H9 (cell line): Measurements from ENCODE around the gene NEB. TPM values are rescaled to one million over a fixed set of nuclear protein-coding genes. Genes with fewer than 3 reads are reported as not detected.

ENCODE experiments used
- DNase-seq: peaks from one replicate; pipeline ENCODE4 v3.0.0-alpha.2; 2017
- H2AFZ ChIP-seq: one replicate; pipeline ENCODE4 v1.6.1; 2013; ENCODE audit warnings: mild to moderate bottlenecking, low read length, control low read depth, moderate library complexity
- H2AK5ac ChIP-seq: 2 replicates; pipeline ENCODE4 v1.6.1; 2013; ENCODE audit warnings: low read length, control low read depth, mixed read lengths; ENCODE audit not compliant: insufficient read length
- H2BK120ac ChIP-seq: one replicate; pipeline ENCODE4 v1.6.1; 2013; ENCODE audit warnings: low read depth, mild to moderate bottlenecking, low read length, control low read depth, inconsistent platforms; ENCODE audit not compliant: poor library complexity, severe bottlenecking
- H2BK12ac ChIP-seq: 2 replicates; pipeline ENCODE4 v1.6.1; 2013; ENCODE audit warnings: low read length, control low read depth, mixed read lengths, low read depth; ENCODE audit not compliant: insufficient read length
- H2BK15ac ChIP-seq: 2 replicates; pipeline ENCODE4 v1.6.1; 2013; ENCODE audit warnings: low read depth, low read length, control low read depth
- H2BK20ac ChIP-seq: one replicate; pipeline ENCODE4 v1.6.1; 2013; ENCODE audit warnings: low read depth, mild to moderate bottlenecking, low read length, control low read depth, inconsistent platforms; ENCODE audit not compliant: poor library complexity, severe bottlenecking
- H2BK5ac ChIP-seq: 2 replicates; pipeline ENCODE4 v1.6.1; 2013; ENCODE audit warnings: low read length, control low read depth, mixed read lengths; ENCODE audit not compliant: insufficient read length
- H3K14ac ChIP-seq: 2 replicates; pipeline ENCODE4 v1.6.1; 2013; ENCODE audit warnings: low read length, control low read depth; ENCODE audit not compliant: insufficient read depth
- H3K18ac ChIP-seq: 2 replicates; pipeline ENCODE4 v1.6.1; 2013; ENCODE audit warnings: low read depth, mild to moderate bottlenecking, mixed read lengths, low read length, control low read depth; ENCODE audit not compliant: insufficient read length
- H3K23ac ChIP-seq: 2 replicates; pipeline ENCODE4 v1.6.1; 2013; ENCODE audit warnings: low read length, control low read depth, mixed read lengths, low read depth; ENCODE audit not compliant: insufficient read length
- H3K23me2 ChIP-seq: 2 replicates; pipeline ENCODE4 v1.6.1; 2013; ENCODE audit warnings: low read depth, mild to moderate bottlenecking, mixed read lengths, low read length, control low read depth; ENCODE audit not compliant: insufficient read length, poor library complexity, severe bottlenecking
- H3K27ac ChIP-seq: 2 replicates; pipeline ENCODE4 v1.5.1; 2013; ENCODE audit warnings: low read length, control low read depth, mixed read lengths, low read depth; ENCODE audit not compliant: insufficient read length
- H3K27me3 ChIP-seq: 2 replicates; pipeline ENCODE4 v1.6.1; 2013; ENCODE audit warnings: low read length, control low read depth, inconsistent platforms; ENCODE audit not compliant: insufficient read depth
- H3K4ac ChIP-seq: 2 replicates; pipeline ENCODE4 v1.6.1; 2013; ENCODE audit warnings: low read depth, mild to moderate bottlenecking, control low read depth, inconsistent platforms, low read length, moderate library complexity
- H3K4me1 ChIP-seq: 2 replicates; pipeline ENCODE4 v1.6.1; 2013; ENCODE audit warnings: low read length, control low read depth, inconsistent platforms; ENCODE audit not compliant: insufficient read depth
- H3K4me2 ChIP-seq: 2 replicates; pipeline ENCODE4 v1.6.1; 2013; ENCODE audit warnings: low read length, control low read depth, mixed read lengths; ENCODE audit not compliant: insufficient read length, insufficient read depth
- H3K56ac ChIP-seq: 2 replicates; pipeline ENCODE4 v1.6.1; 2013; ENCODE audit warnings: low read depth, mild to moderate bottlenecking, mixed read lengths, low read length, control low read depth; ENCODE audit not compliant: insufficient read length
- H3K79me1 ChIP-seq: 2 replicates; pipeline ENCODE4 v1.6.1; 2013; ENCODE audit warnings: low read depth, mild to moderate bottlenecking, moderate library complexity, low read length, control low read depth, inconsistent platforms; ENCODE audit not compliant: insufficient read depth, poor library complexity, severe bottlenecking
- H3K79me2 ChIP-seq: 2 replicates; pipeline ENCODE4 v1.6.1; 2013; ENCODE audit warnings: low read length, control low read depth, inconsistent platforms; ENCODE audit not compliant: insufficient read depth
- H3K9ac ChIP-seq: 2 replicates; pipeline ENCODE4 v1.6.1; 2013; ENCODE audit warnings: low read length, control low read depth, mixed read lengths; ENCODE audit not compliant: insufficient read length; ENCODE audit errors: extremely low read depth
- H3K9me3 ChIP-seq: one replicate; pipeline ENCODE4 v1.6.1; 2013; ENCODE audit warnings: low read depth, low read length, inconsistent platforms; ENCODE audit not compliant: control insufficient read depth
- H3T11ph ChIP-seq: one replicate; pipeline ENCODE4 v1.6.1; 2013; ENCODE audit warnings: mild to moderate bottlenecking, low read length, control low read depth, inconsistent platforms
- H4K20me1 ChIP-seq: one replicate; pipeline ENCODE4 v1.6.1; 2013; ENCODE audit not compliant: control insufficient read depth, insufficient read length, insufficient read depth
- H4K5ac ChIP-seq: 2 replicates; pipeline ENCODE4 v1.6.1; 2013; ENCODE audit warnings: low read depth, mild to moderate bottlenecking, mixed read lengths, low read length, control low read depth; ENCODE audit not compliant: insufficient read length
- H4K8ac ChIP-seq: replicated peaks from 2 replicates; pipeline ENCODE4 v1.6.1; 2013; ENCODE audit warnings: low read length, control low read depth, mixed read lengths, low read depth; ENCODE audit not compliant: insufficient read length
- H4K91ac ChIP-seq: 2 replicates; pipeline ENCODE4 v1.6.1; 2013; ENCODE audit warnings: low read depth, mild to moderate bottlenecking, moderate library complexity, mixed read lengths, low read length, control low read depth; ENCODE audit not compliant: insufficient read length
- H3K27ac Mint-ChIP-seq, 3 experiments: 2 replicates in 2 of 3; 3 replicates in 1 of 3; pipeline ENCODE4 v1.8.0; 2020 to 2021; ENCODE audit warnings: mixed read lengths in 3 of 3, mild to moderate bottlenecking in 1 of 3, moderate library complexity in 1 of 3
- H3K27me3 Mint-ChIP-seq: 2 replicates; pipeline ENCODE4 v1.8.0; 2021; ENCODE audit warnings: low read depth, mild to moderate bottlenecking, moderate library complexity, mixed read lengths
- H3K36me3 Mint-ChIP-seq, 3 experiments: 2 replicates in 2 of 3; 3 replicates in 1 of 3; pipeline ENCODE4 v1.8.0; 2020 to 2021; ENCODE audit warnings: low read depth in 3 of 3, mixed read lengths in 3 of 3; ENCODE audit not compliant: insufficient read depth in 1 of 3
- H3K4me1 Mint-ChIP-seq, 2 experiments: 2 replicates each; pipeline ENCODE4 v1.8.0; 2020; ENCODE audit warnings: mixed read lengths in 2 of 2
- H3K4me3 Mint-ChIP-seq, 2 experiments: 2 replicates in 1 of 2; 3 replicates in 1 of 2; pipeline ENCODE4 v1.8.0; 2020 to 2021; ENCODE audit warnings: mild to moderate bottlenecking in 2 of 2, mixed read lengths in 2 of 2, moderate library complexity in 1 of 2
- H3K9me3 Mint-ChIP-seq, 2 experiments: 2 replicates in 1 of 2; 3 replicates in 1 of 2; pipeline ENCODE4 v1.8.0; 2020; ENCODE audit warnings: mild to moderate bottlenecking in 2 of 2, mixed read lengths in 2 of 2, moderate library complexity in 1 of 2
- CTCF ChIP-seq: fragments of 200-600 bp; sonication (generic); conservative IDR thresholded peaks from 3 replicates; pipeline ENCODE4 v1.8.0; 2021; ENCODE audit warnings: antibody characterized with exemption, mild to moderate bottlenecking
- WGBS: extraction: QIAGEN DNeasy Blood & Tissue Kit; methylation state at CpG from one replicate; pipeline ENCODE4 v1.1.7; 2013; ENCODE audit warnings: missing lambda C conversion rate, low lambda C conversion rate, mixed read lengths; ENCODE audit not compliant: insufficient read length; ENCODE audit errors: extremely low coverage; 5-methylcytosine and 5-hydroxymethylcytosine counted together
- total RNA-seq: library from RNA; stranded (reverse); gene quantifications from 2 replicates; pipeline ENCODE4 v1.2.1, GENCODE V29; 2021

The NEB gene
- total RNA-seq, 1 experiment from 2014 or later, result 0.98 TPM

GRCh38 chr2:151651274-151651673 lies 83.0 kb downstream of the NEB start:
- H2BK120ac ChIP-seq, result no peak overlapping the region
- no peak overlapping the region for H3K23ac ChIP-seq
- no peak overlapping the region for H3K27ac Mint-ChIP-seq
- H3K36me3 Mint-ChIP-seq, result peaks cover 0 to 4% (median 3%) of the 10 kb centered on the region in 3 experiments; a peak in 3 of 7 replicates
- H3K4ac ChIP-seq, result no peak overlapping the region
- no peak overlapping the region for H3K18ac ChIP-seq
- no peaks in the 10 kb centered on the region for H3K79me1 ChIP-seq
- H3K9me3 ChIP-seq, result no peaks in the 10 kb centered on the region
- no peaks in the 10 kb centered on the region for H3K79me2 ChIP-seq
- DNase-seq, result no peak
- no peak overlapping the region for H2BK5ac ChIP-seq
- H2AK5ac ChIP-seq, result no peak overlapping the region
- no peaks in the 10 kb centered on the region for H3K4me1 ChIP-seq
- no peaks in the 10 kb centered on the region for H3K4me1 Mint-ChIP-seq
- H3K27me3 ChIP-seq, result no peaks in the 10 kb centered on the region
- no peaks in the 10 kb centered on the region for H4K20me1 ChIP-seq
- H2AFZ ChIP-seq, result no peak overlapping the region
- no peak for TF ChIP-seq CTCF
- no peak overlapping the region for H3K56ac ChIP-seq
- H4K91ac ChIP-seq, result no peak overlapping the region
- no peak overlapping the region for H2BK20ac ChIP-seq
- no peak overlapping the region for H3K14ac ChIP-seq
- H3T11ph ChIP-seq, result no peak overlapping the region
- no peak overlapping the region for H3K4me2 ChIP-seq
- H3K27ac ChIP-seq, result no peak overlapping the region
- H3K9me3 Mint-ChIP-seq, result peaks cover 3 to 5% of the 10 kb centered on the region in 2 experiments; a peak in 3 of 5 replicates
- no peaks in the 10 kb centered on the region for H3K23me2 ChIP-seq
- H4K8ac ChIP-seq, result no peak overlapping the region
- no peak overlapping the region for H3K9ac ChIP-seq
- H3K27me3 Mint-ChIP-seq, result no peaks in the 10 kb centered on the region
- H2BK12ac ChIP-seq, result no peak overlapping the region
- H2BK15ac ChIP-seq, result no peak overlapping the region
- H4K5ac ChIP-seq, result no peak overlapping the region
- H3K4me3 Mint-ChIP-seq, result no peak overlapping the region
- no CpG with 5 or more reads among the region's 3 CpGs for WGBS
